WTC11 (cell line): ENCODE results near the gene SEMA4A. TPM values are rescaled to one million over a fixed set of nuclear protein-coding genes. Genes with fewer than 3 reads are reported as not detected.
"Not testable (repeated sequence)": the region's sequence is repeated elsewhere in the genome, so short reads cannot be mapped to it uniquely, and the experiment has no call there.

ENCODE experiments used
- ATAC-seq: fragments of 200-7000 bp; cut with Tn5 transposase; 2 replicates; pipeline ENCODE4 v1.10.0; 2021; ENCODE audit warnings: mild to moderate bottlenecking, moderate library complexity
- CTCF ChIA-PET: fragments of 300-600 bp; sonication (Branson Sonifier 250); formaldehyde crosslinking; loops from one replicate; lab custom pipeline; 2021; ENCODE audit warnings: antibody characterized with exemption; lab: Charles Lee
- POLR2A ChIA-PET: fragments of 350-600 bp; sonication (Branson Sonifier 250); formaldehyde crosslinking; loops from one replicate; lab custom pipeline; 2021; ENCODE audit warnings: antibody characterized with exemption; lab: Charles Lee
- DNase-seq: peaks from one replicate; pipeline ENCODE4 v3.0.0; 2021; ENCODE audit warnings: low spot score
- H3K27ac Mint-ChIP-seq: 2 replicates; pipeline ENCODE4 v1.8.0; 2021; ENCODE audit warnings: mixed read lengths
- H3K27me3 Mint-ChIP-seq: 2 replicates; pipeline ENCODE4 v1.8.0; 2021; ENCODE audit warnings: low read depth, mild to moderate bottlenecking, moderate library complexity, mixed read lengths
- H3K36me3 Mint-ChIP-seq: 2 replicates; pipeline ENCODE4 v1.8.0; 2021; ENCODE audit warnings: mixed read lengths
- H3K4me1 Mint-ChIP-seq: 2 replicates; pipeline ENCODE4 v1.8.0; 2022; ENCODE audit warnings: mixed read lengths
- H3K4me3 Mint-ChIP-seq: 2 replicates; pipeline ENCODE4 v1.8.0; 2021; ENCODE audit warnings: mild to moderate bottlenecking, moderate library complexity, mixed read lengths
- H3K9me3 Mint-ChIP-seq: 2 replicates; pipeline ENCODE4 v1.8.0; 2021; ENCODE audit warnings: mixed read lengths
- CREM ChIP-seq: sonication (generic); formaldehyde crosslinking; IDR thresholded peaks from 2 replicates; pipeline ENCODE4 v1.8.1; 2022; ENCODE audit warnings: mild to moderate bottlenecking, missing genetic modification reagents, moderate library complexity
- GABPB1 ChIP-seq: sonication (generic); formaldehyde crosslinking; IDR thresholded peaks from 2 replicates; pipeline ENCODE4 v1.8.1; 2023; ENCODE audit warnings: mild to moderate bottlenecking, missing genetic modification reagents
- JUN ChIP-seq: sonication (generic); formaldehyde crosslinking; IDR thresholded peaks from 2 replicates; pipeline ENCODE4 v1.8.0; 2023; ENCODE audit warnings: mild to moderate bottlenecking, missing genetic modification reagents
- PRRX2 ChIP-seq: fragments of 250-450 bp; sonication (Bioruptor Pico); IDR thresholded peaks from 2 replicates; pipeline ENCODE4 v1.8.0; 2021; ENCODE audit warnings: mild to moderate bottlenecking
- RORB ChIP-seq: fragments of 250-450 bp; sonication (Bioruptor Pico); IDR thresholded peaks from 2 replicates; pipeline ENCODE4 v1.9.0; 2021; ENCODE audit warnings: mild to moderate bottlenecking
- ZBTB21 ChIP-seq: sonication (generic); formaldehyde crosslinking; IDR thresholded peaks from 2 replicates; pipeline ENCODE4 v1.8.1; 2023; ENCODE audit warnings: mild to moderate bottlenecking, missing genetic modification reagents, borderline replicate concordance
- ZSCAN18 ChIP-seq: fragments of 250-450 bp; sonication (Bioruptor Pico); IDR thresholded peaks from 2 replicates; pipeline ENCODE4 v2.1.2; 2022; ENCODE audit warnings: mild to moderate bottlenecking, moderate library complexity
- total RNA-seq: library from RNA; stranded (reverse); gene quantifications from 3 replicates; pipeline ENCODE4 v1.2.3, GENCODE V29; 2021
- TF ChIP-seq, protein P1 (sequence below): fragments of 250-450 bp; sonication (Bioruptor Pico); conservative IDR thresholded peaks from 2 replicates; pipeline ENCODE4 v1.9.0; 2021; ENCODE audit warnings: mild to moderate bottlenecking
- TF ChIP-seq, protein P2 (sequence below): sonication (generic); formaldehyde crosslinking; IDR thresholded peaks from 2 replicates; pipeline ENCODE4 v1.8.0; 2023; ENCODE audit warnings: missing genetic modification reagents, mild to moderate bottlenecking, borderline replicate concordance
- TF ChIP-seq, protein P3 (sequence below): sonication (generic); formaldehyde crosslinking; IDR thresholded peaks from 2 replicates; pipeline ENCODE4 v1.8.0; 2022; ENCODE audit warnings: mild to moderate bottlenecking, missing genetic modification reagents

Gene SEMA4A
- total RNA-seq, 1 experiment from 2014 or later: 12.4 TPM

DNA sequence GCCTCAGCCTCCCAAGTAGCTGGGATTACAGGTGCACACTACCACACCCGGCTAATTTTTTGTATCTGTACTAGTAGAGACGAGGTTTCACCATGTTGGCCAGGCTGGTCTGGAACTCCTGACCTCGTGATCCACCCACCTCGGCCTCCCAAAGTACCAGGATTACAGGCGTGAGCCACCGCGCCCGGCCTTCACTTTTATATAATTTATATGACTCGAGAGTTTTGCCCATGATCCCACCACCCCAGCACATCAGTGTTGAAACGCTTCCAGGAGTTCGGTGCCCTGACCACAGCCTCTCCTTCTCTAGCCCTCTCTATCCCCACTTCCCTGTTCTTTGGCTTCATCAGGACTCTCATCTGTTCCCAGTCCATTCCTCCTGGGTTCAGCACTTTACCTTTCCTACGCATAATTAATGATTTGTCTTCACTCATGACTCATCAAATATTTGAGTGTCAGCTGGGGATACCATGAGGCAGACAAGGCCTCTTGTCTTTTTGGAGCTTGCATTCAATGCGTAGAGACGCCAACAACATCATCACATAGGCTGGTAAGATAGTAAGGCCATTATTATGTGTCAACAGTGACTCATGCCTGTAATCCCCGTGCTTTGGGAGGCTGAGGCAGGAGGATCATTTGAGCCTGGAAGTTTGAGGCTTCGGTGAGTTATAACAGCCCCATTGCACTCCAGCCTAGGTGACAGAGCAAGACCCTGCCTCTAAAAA is 60.8 kb downstream of the SEMA4A start (continued):
- TF ChIP-seq, protein P1, sequence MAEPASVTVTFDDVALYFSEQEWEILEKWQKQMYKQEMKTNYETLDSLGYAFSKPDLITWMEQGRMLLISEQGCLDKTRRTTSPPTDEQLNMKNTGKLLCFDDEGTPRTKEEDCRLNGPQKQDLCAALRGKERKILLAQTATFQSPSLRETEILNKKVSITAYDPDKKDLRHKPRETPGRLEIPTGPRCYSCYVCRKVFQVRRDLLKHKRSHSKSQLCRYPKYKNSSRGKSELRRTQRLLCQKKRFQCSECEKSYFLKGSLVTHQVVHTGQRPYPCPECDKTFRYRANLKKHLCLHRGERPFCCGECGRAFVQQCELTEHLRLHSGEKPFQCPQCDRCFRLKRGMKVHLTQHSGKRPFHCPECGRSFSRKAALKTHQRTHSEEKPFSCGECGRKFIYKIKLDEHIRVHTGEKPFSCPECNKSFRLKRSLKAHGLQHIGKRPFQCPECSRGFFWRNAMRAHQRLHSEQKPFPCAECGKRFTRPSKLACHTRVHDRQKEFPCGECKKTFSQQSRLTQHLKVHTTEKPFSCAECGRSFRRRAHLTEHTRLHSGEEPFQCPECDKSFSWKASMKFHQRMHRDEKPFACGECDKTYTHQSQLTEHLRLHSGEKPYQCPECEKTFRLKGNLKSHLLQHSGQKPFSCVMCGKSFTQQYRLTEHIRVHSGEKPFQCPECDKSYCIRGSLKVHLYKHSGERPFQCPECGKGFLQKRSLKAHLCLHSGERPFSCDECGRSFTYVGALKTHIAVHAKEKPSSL (CRISPR knock-in tag): no peak
- no peak for TF ChIP-seq ZBTB21 (CRISPR knock-in tag)

GRCh38 chr1:156216361-156217086 is 63.1 kb downstream of the SEMA4A start:
- CTCF ChIA-PET, POLR2A ChIA-PET, H3K4me3 Mint-ChIP-seq, H3K9me3 Mint-ChIP-seq, H3K27me3 Mint-ChIP-seq, H3K27ac Mint-ChIP-seq, ATAC-seq, DNase-seq: not testable (repeated sequence)
- H3K4me1 Mint-ChIP-seq: peaks cover 17% of the 10 kb centered on the region
- peaks cover 30% of the 10 kb centered on the region for H3K36me3 Mint-ChIP-seq

GRCh38 chr1:156217871-156218270 is 64.5 kb downstream of the SEMA4A start:
- Mint-ChIP-seq H3K9me3 (no peaks in the 10 kb centered on the region), H3K27me3 (no peaks in the 10 kb centered on the region), H3K36me3 (peaks cover 37% of the 10 kb centered on the region), H3K4me1 (peaks cover 7% of the 10 kb centered on the region), H3K4me3 (no peak overlapping the region), H3K27ac (no peak overlapping the region)
- TF ChIP-seq GABPB1 (CRISPR knock-in tag) (no peak), RORB (CRISPR knock-in tag) (no peak), CREM (CRISPR knock-in tag) (no peak), ZSCAN18 (CRISPR knock-in tag) (no peak), JUN (CRISPR knock-in tag) (no peak), PRRX2 (CRISPR knock-in tag) (no peak)
- TF ChIP-seq, protein P2, sequence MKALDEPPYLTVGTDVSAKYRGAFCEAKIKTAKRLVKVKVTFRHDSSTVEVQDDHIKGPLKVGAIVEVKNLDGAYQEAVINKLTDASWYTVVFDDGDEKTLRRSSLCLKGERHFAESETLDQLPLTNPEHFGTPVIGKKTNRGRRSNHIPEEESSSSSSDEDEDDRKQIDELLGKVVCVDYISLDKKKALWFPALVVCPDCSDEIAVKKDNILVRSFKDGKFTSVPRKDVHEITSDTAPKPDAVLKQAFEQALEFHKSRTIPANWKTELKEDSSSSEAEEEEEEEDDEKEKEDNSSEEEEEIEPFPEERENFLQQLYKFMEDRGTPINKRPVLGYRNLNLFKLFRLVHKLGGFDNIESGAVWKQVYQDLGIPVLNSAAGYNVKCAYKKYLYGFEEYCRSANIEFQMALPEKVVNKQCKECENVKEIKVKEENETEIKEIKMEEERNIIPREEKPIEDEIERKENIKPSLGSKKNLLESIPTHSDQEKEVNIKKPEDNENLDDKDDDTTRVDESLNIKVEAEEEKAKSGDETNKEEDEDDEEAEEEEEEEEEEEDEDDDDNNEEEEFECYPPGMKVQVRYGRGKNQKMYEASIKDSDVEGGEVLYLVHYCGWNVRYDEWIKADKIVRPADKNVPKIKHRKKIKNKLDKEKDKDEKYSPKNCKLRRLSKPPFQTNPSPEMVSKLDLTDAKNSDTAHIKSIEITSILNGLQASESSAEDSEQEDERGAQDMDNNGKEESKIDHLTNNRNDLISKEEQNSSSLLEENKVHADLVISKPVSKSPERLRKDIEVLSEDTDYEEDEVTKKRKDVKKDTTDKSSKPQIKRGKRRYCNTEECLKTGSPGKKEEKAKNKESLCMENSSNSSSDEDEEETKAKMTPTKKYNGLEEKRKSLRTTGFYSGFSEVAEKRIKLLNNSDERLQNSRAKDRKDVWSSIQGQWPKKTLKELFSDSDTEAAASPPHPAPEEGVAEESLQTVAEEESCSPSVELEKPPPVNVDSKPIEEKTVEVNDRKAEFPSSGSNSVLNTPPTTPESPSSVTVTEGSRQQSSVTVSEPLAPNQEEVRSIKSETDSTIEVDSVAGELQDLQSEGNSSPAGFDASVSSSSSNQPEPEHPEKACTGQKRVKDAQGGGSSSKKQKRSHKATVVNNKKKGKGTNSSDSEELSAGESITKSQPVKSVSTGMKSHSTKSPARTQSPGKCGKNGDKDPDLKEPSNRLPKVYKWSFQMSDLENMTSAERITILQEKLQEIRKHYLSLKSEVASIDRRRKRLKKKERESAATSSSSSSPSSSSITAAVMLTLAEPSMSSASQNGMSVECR (CRISPR knock-in tag): no peak
- TF ChIP-seq, protein P3, sequence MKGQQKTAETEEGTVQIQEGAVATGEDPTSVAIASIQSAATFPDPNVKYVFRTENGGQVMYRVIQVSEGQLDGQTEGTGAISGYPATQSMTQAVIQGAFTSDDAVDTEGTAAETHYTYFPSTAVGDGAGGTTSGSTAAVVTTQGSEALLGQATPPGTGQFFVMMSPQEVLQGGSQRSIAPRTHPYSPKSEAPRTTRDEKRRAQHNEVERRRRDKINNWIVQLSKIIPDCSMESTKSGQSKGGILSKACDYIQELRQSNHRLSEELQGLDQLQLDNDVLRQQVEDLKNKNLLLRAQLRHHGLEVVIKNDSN: no peak
- no peak for DNase-seq
- POLR2A ChIA-PET: no interaction called here
- CTCF ChIA-PET: interaction anchor here (0.7 to 1.2 kb wide), 3 partner anchors 76 to 184 kb away, joined by 3 to 6 read pairs (median 3); no protein-coding TSS in a partner anchor
- no peak for ATAC-seq
